IMR-90 (cell line): ENCODE data around the gene PLCXD1. TPM values are rescaled to one million over a fixed set of nuclear protein-coding genes. Genes with fewer than 3 reads are reported as not detected.
"Not testable (repeated sequence)": the region's sequence is repeated elsewhere in the genome, so short reads cannot be mapped to it uniquely, and the experiment has no call there.

Experiments
- ATAC-seq: fragments of 200-7000 bp; cut with Tn5 transposase; 2 replicates; pipeline ENCODE4 v1.9.1; 2020; ENCODE audit warnings: low read depth, mild to moderate bottlenecking, moderate library complexity
- BruUV-seq: library from RNA; stranded (reverse); fragments of 400-500 nt; replicated peaks from 2 replicates; lab custom pipeline; 2021; lab: Mats Ljungman, UMichigan
- CTCF ChIA-PET: fragments of 300-600 bp; formaldehyde crosslinking; extraction: SDS; loops from one replicate; lab custom pipeline; 2021; ENCODE audit warnings: antibody characterized with exemption; lab: Yijun Ruan, JAX
- POLR2A ChIA-PET: fragments of 300-600 bp; sonication (Branson Sonifier 250); formaldehyde crosslinking; loops from one replicate; lab custom pipeline; 2022; ENCODE audit warnings: antibody characterized with exemption; ENCODE audit not compliant: unreplicated experiment; lab: Charles Lee
- DNase-seq: peaks from one replicate; pipeline ENCODE4 v3.0.0; 2013
- H2AFZ ChIP-seq: replicated peaks from 2 replicates; pipeline ENCODE3; 2013; ENCODE audit warnings: low read length, mild to moderate bottlenecking; ENCODE audit not compliant: poor library complexity
- H2AK5ac ChIP-seq: 2 replicates; pipeline ENCODE4 v1.6.1; 2013; ENCODE audit warnings: low read depth, low read length, inconsistent platforms
- H2AK9ac ChIP-seq: replicated peaks from 2 replicates; pipeline ENCODE3; 2013; ENCODE audit warnings: mild to moderate bottlenecking, low read depth, low read length, moderate library complexity; ENCODE audit not compliant: poor library complexity
- H2BK120ac ChIP-seq: 2 replicates; pipeline ENCODE4 v1.6.1; 2013; ENCODE audit warnings: low read depth, low read length, inconsistent platforms
- H2BK15ac ChIP-seq: 3 replicates; pipeline ENCODE4 v1.6.1; 2013; ENCODE audit warnings: low read depth, low read length, inconsistent platforms
- H2BK20ac ChIP-seq: 2 replicates; pipeline ENCODE4 v1.6.1; 2013; ENCODE audit warnings: low read depth, mild to moderate bottlenecking, inconsistent platforms, low read length, moderate library complexity
- H2BK5ac ChIP-seq: 2 replicates; pipeline ENCODE4 v1.6.1; 2013; ENCODE audit warnings: mild to moderate bottlenecking, low read depth, low read length, inconsistent platforms; ENCODE audit not compliant: poor library complexity, severe bottlenecking
- H3K14ac ChIP-seq: replicated peaks from 2 replicates; pipeline ENCODE4 v1.6.1; 2013; ENCODE audit warnings: low read depth, low read length, inconsistent platforms
- H3K18ac ChIP-seq: 2 replicates; pipeline ENCODE4 v1.6.1; 2013; ENCODE audit warnings: low read depth, low read length, control low read depth
- H3K23ac ChIP-seq: 2 replicates; pipeline ENCODE4 v1.6.1; 2013; ENCODE audit warnings: low read depth, low read length, inconsistent platforms
- H3K27ac ChIP-seq: 2 replicates; pipeline ENCODE4 v1.5.1; 2013; ENCODE audit warnings: mild to moderate bottlenecking, control low read depth, low read length; ENCODE audit not compliant: insufficient read depth
- H3K27me3 ChIP-seq: 2 replicates; pipeline ENCODE4 v1.6.1; 2013; ENCODE audit warnings: low read length; ENCODE audit not compliant: control insufficient read depth, insufficient read depth
- H3K36me3 ChIP-seq: 2 replicates; pipeline ENCODE4 v1.6.1; 2013; ENCODE audit warnings: low read length, mixed read lengths; ENCODE audit not compliant: control insufficient read depth, insufficient read depth
- H3K4ac ChIP-seq: 2 replicates; pipeline ENCODE4 v1.6.1; 2013; ENCODE audit warnings: low read depth, low read length, inconsistent platforms
- H3K4me1 ChIP-seq: 2 replicates; pipeline ENCODE4 v1.6.1; 2013; ENCODE audit warnings: low read length, mixed read lengths; ENCODE audit not compliant: control insufficient read depth, insufficient read depth
- H3K4me2 ChIP-seq: 2 replicates; pipeline ENCODE4 v1.6.1; 2013; ENCODE audit warnings: low read depth, mild to moderate bottlenecking, control low read depth, low read length, moderate library complexity
- H3K4me3 ChIP-seq: 2 replicates; pipeline ENCODE4 v1.5.1; 2013; ENCODE audit warnings: low read depth, mild to moderate bottlenecking, control low read depth, low read length, moderate library complexity; ENCODE audit not compliant: insufficient read depth
- H3K56ac ChIP-seq: 2 replicates; pipeline ENCODE4 v1.6.1; 2013; ENCODE audit warnings: low read length, inconsistent platforms; ENCODE audit not compliant: insufficient read depth; ENCODE audit errors: extremely low read depth
- H3K79me1 ChIP-seq, 2 experiments: 2 replicates each; pipeline ENCODE4 v1.6.1; 2013; ENCODE audit warnings: low read length in 2 of 2, inconsistent platforms in 1 of 2, low read depth in 1 of 2
- H3K9ac ChIP-seq: 2 replicates; pipeline ENCODE4 v1.6.1; 2013; ENCODE audit warnings: low read depth, low read length, control low read depth
- H3K9me1 ChIP-seq: 2 replicates; pipeline ENCODE4 v1.6.1; 2013; ENCODE audit warnings: low read length, inconsistent platforms; ENCODE audit not compliant: insufficient read depth
- H3K9me3 ChIP-seq: 2 replicates; pipeline ENCODE4 v1.6.1; 2013; ENCODE audit warnings: low read length; ENCODE audit not compliant: control insufficient read depth, insufficient read depth
- H4K20me1 ChIP-seq: 2 replicates; pipeline ENCODE4 v1.6.1; 2013; ENCODE audit warnings: low read length, inconsistent platforms; ENCODE audit not compliant: insufficient read depth
- H4K5ac ChIP-seq: 2 replicates; pipeline ENCODE4 v1.6.1; 2013; ENCODE audit warnings: mild to moderate bottlenecking, low read depth, low read length, control low read depth
- H4K8ac ChIP-seq, 2 experiments: 2 replicates each; pipeline ENCODE4 v1.6.1; 2013; ENCODE audit warnings: low read depth in 2 of 2, low read length in 2 of 2, control low read depth in 1 of 2, inconsistent platforms in 1 of 2
- H4K91ac ChIP-seq: 2 replicates; pipeline ENCODE4 v1.6.1; 2013; ENCODE audit warnings: low read depth, low read length, inconsistent platforms; ENCODE audit not compliant: insufficient read depth
- WGBS, 2 experiments: methylation state at CpG; one replicate each; pipeline versions ENCODE4 v1.1.5 to v1.1.7; 2013; ENCODE audit warnings: missing lambda C conversion rate in 2 of 2; ENCODE audit not compliant: insufficient read length in 1 of 2; ENCODE audit errors: extremely low coverage in 2 of 2; 5-methylcytosine and 5-hydroxymethylcytosine counted together
- dilution Hi-C: fragments of 300-500 bp; cut with HindIII; formaldehyde crosslinking; loops from one replicate; pipeline ENCODE4 v1.14.3; 2018; ENCODE audit warnings: low sequenced_read_pairs; ENCODE audit not compliant: unreplicated experiment
- in situ Hi-C: fragments of 300-500 bp; cut with MboI; formaldehyde crosslinking; loops from 3 replicates; pipeline ENCODE4 v1.14.3; 2019; ENCODE audit warnings: low sequenced_read_pairs, inconsistent platforms, mixed read lengths
- intact Hi-C: fragments of 100-400 bp; cut with micrococcal nuclease; formaldehyde crosslinking; loops from 2 replicates; pipeline ENCODE4 v1.10.0; 2022
- polyA plus RNA-seq, 3 experiments: library from polyadenylated mRNA; depleted of rRNA; stranded (reverse); fragments of >200 nt; gene quantifications; 2 replicates each; pipeline ENCODE4 v1.2.3, GENCODE V29; 2012; ENCODE audit warnings: low replicate concordance in 1 of 3
- total RNA-seq: library from RNA; depleted of rRNA; stranded (reverse); fragments of >200 nt; gene quantifications from 2 replicates; pipeline ENCODE4 v1.2.3, GENCODE V29; 2012

The PLCXD1 gene
- total and polyA plus RNA-seq, 2 of the 4 experiments (the other 2 are of a cell fraction) = 16.7 to 17.7 TPM

- H3K9me1 ChIP-seq, H3K4me1 ChIP-seq, H2AK9ac ChIP-seq, intact Hi-C loops, H4K5ac ChIP-seq, H3K4ac ChIP-seq, CTCF ChIA-PET, H2BK5ac ChIP-seq, H4K91ac ChIP-seq, H3K4me2 ChIP-seq, H3K9me3 ChIP-seq, in situ Hi-C loops, BruUV-seq, H2BK15ac ChIP-seq, H3K36me3 ChIP-seq, H3K9ac ChIP-seq, ATAC-seq, POLR2A ChIA-PET, H3K4me3 ChIP-seq, DNase-seq, H3K14ac ChIP-seq, H4K20me1 ChIP-seq, H3K23ac ChIP-seq, H3K27ac ChIP-seq, H2AFZ ChIP-seq, H2BK120ac ChIP-seq, H3K18ac ChIP-seq, H2BK20ac ChIP-seq, H3K56ac ChIP-seq, dilution Hi-C loops, H2AK5ac ChIP-seq, H4K8ac ChIP-seq, H3K27me3 ChIP-seq: not testable (repeated sequence)
- H3K79me1 ChIP-seq = peaks cover 4 to 26% of the 10 kb centered on the region in 2 experiments; a peak in 3 of 4 replicates
- WGBS, 2 experiments = 97 to 100% methylated on average over 2 to 7 of the region's 45 CpGs
Observed at GRCh38 chrX:279757-280604, 1.2 kb upstream of the PLCXD1 start.

GRCh38 chrX:280722-281121 lies 459 bp upstream of the PLCXD1 start:
- H2AK5ac ChIP-seq, H2BK15ac ChIP-seq, dilution Hi-C loops, DNase-seq, intact Hi-C loops, H3K9me3 ChIP-seq, H3K18ac ChIP-seq, H4K91ac ChIP-seq, H3K14ac ChIP-seq, ATAC-seq, H3K4me1 ChIP-seq, H3K4ac ChIP-seq, H2BK120ac ChIP-seq, H4K20me1 ChIP-seq, H2BK20ac ChIP-seq, H3K27ac ChIP-seq, BruUV-seq, H3K9ac ChIP-seq, CTCF ChIA-PET, H3K4me2 ChIP-seq, POLR2A ChIA-PET, H2AFZ ChIP-seq, H3K56ac ChIP-seq, H3K27me3 ChIP-seq, H4K8ac ChIP-seq, H2AK9ac ChIP-seq, H2BK5ac ChIP-seq, in situ Hi-C loops, H3K23ac ChIP-seq, H3K4me3 ChIP-seq, H4K5ac ChIP-seq: not testable (repeated sequence)
- H3K79me1 ChIP-seq = peaks cover 9 to 33% of the 10 kb centered on the region in 2 experiments
- H3K36me3 ChIP-seq = peaks cover 15% of the 10 kb centered on the region
- WGBS, 2 experiments = no CpG with 5 or more reads among the region's 24 CpGs
- peaks cover 11% of the 10 kb centered on the region for H3K9me1 ChIP-seq
